Upper lobe of left lung (tissue), 4 donors: ENCODE measurements around the gene TMED6.

Source experiments
- POLR2A ChIP-seq, 4 donors: fragments of 450-650 bp; IDR thresholded peaks; one replicate each; pipeline ENCODE4 v1.5.1; 2016 to 2017; ENCODE audit warnings: antibody characterized with exemption in 4 of 4, mild to moderate bottlenecking in 2 of 4
- TF ChIP-seq, protein P1 (sequence below), 6 experiments: fragments of 450-650 bp in 4 of 6; fragments of 200-600 bp in 2 of 6; sonication (generic) in 2 of 6; IDR thresholded peaks; one replicate each; pipeline ENCODE4 v1.5.1; 2016 to 2019; ENCODE audit warnings: antibody characterized with exemption in 6 of 6

DNA sequence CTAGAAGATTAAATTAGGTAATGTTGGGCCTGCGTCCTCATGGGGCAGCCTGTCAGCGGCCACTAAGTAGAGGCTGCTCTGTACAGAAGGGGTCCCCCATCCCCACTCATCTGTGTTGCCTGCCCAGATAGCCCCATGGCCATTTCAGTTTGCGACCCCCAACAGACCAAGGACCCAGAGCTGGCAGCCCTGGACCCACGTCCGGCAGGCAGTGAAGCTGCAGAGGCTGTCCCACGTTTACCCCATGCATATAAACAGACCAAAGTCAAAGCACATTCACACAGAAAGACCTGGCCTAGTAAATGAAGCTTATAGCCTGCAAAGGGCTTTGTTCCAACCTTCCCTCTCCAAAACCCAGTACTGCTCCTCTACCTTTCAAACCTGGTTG lies 25.8 kb downstream of the TMED6 start:
- TF ChIP-seq, protein P1, sequence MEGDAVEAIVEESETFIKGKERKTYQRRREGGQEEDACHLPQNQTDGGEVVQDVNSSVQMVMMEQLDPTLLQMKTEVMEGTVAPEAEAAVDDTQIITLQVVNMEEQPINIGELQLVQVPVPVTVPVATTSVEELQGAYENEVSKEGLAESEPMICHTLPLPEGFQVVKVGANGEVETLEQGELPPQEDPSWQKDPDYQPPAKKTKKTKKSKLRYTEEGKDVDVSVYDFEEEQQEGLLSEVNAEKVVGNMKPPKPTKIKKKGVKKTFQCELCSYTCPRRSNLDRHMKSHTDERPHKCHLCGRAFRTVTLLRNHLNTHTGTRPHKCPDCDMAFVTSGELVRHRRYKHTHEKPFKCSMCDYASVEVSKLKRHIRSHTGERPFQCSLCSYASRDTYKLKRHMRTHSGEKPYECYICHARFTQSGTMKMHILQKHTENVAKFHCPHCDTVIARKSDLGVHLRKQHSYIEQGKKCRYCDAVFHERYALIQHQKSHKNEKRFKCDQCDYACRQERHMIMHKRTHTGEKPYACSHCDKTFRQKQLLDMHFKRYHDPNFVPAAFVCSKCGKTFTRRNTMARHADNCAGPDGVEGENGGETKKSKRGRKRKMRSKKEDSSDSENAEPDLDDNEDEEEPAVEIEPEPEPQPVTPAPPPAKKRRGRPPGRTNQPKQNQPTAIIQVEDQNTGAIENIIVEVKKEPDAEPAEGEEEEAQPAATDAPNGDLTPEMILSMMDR (IDR thresholded peaks at IDR 0.05): no peak
- TF ChIP-seq POLR2A (IDR thresholded peaks at IDR 0.05): no peak
